ENCODE data around the gene ZNF831.

GRCh38 chr20:59177266-59178250 is 13.9 kb downstream of the ZNF831 start:
- no peak for TF ChIP-seq CTCF (IDR thresholded peaks at IDR 0.05)
- TF ChIP-seq POLR2A (IDR thresholded peaks at IDR 0.05), result no peak
